GM23338 (cell line): ENCODE measurements around the gene DDX24. TPM values are rescaled to one million over a fixed set of nuclear protein-coding genes. Genes with fewer than 3 reads are reported as not detected.

Experiments used
- ATAC-seq: fragments of 200-7000 bp; cut with Tn5 transposase; 3 replicates; pipeline ENCODE4 v1.9.1; 2020
- DNase-seq: peaks from one replicate; pipeline ENCODE4 v3.0.0-alpha.2; 2015; ENCODE audit warnings: low spot score
- H2AFZ ChIP-seq: fragments of 200-600 bp; sonication (generic); 2 replicates; pipeline ENCODE4 v1.8.0; 2016; ENCODE audit warnings: antibody characterized with exemption, mild to moderate bottlenecking, moderate library complexity
- H3F3A ChIP-seq: fragments of 200-600 bp; sonication (generic); replicated peaks from 2 replicates; pipeline ENCODE4 v1.8.0; 2017; ENCODE audit warnings: antibody characterized with exemption, mixed run types, low read depth
- H3K27ac ChIP-seq: fragments of 200-600 bp; sonication (generic); 2 replicates; pipeline ENCODE4 v1.6.1; 2016; ENCODE audit warnings: low read depth
- H3K27me3 ChIP-seq: fragments of 200-600 bp; sonication (generic); 2 replicates; pipeline ENCODE4 v1.8.0; 2016; ENCODE audit warnings: mild to moderate bottlenecking, mixed run types, moderate library complexity; ENCODE audit not compliant: insufficient read depth
- H3K36me3 ChIP-seq: fragments of 200-600 bp; sonication (generic); 2 replicates; pipeline ENCODE4 v1.8.0; 2016; ENCODE audit warnings: mild to moderate bottlenecking; ENCODE audit not compliant: insufficient read depth
- H3K4me1 ChIP-seq: fragments of 200-600 bp; sonication (generic); 2 replicates; pipeline ENCODE4 v1.8.0; 2016; ENCODE audit warnings: mild to moderate bottlenecking, moderate library complexity; ENCODE audit not compliant: insufficient read depth
- H3K4me2 ChIP-seq: fragments of 200-600 bp; sonication (generic); 2 replicates; pipeline ENCODE4 v1.7.1; 2017; ENCODE audit warnings: mixed run types
- H3K4me3 ChIP-seq: fragments of 200-600 bp; sonication (generic); 2 replicates; pipeline ENCODE4 v1.6.1; 2016; ENCODE audit warnings: mixed run types
- H3K79me2 ChIP-seq: fragments of 200-600 bp; sonication (generic); replicated peaks from 2 replicates; pipeline ENCODE4 v1.8.0; 2017; ENCODE audit warnings: mild to moderate bottlenecking; ENCODE audit not compliant: insufficient read depth
- H3K9me2 ChIP-seq: fragments of 200-600 bp; sonication (generic); 2 replicates; pipeline ENCODE4 v1.8.0; 2017; ENCODE audit not compliant: insufficient read depth
- H4K20me1 ChIP-seq: fragments of 200-600 bp; sonication (generic); replicated peaks from 2 replicates; pipeline ENCODE4 v1.8.0; 2017; ENCODE audit warnings: mild to moderate bottlenecking; ENCODE audit not compliant: insufficient read depth
- H3K27ac Mint-ChIP-seq: 2 replicates; pipeline ENCODE4 v1.8.0; 2020; ENCODE audit warnings: inconsistent platforms, mild to moderate bottlenecking, moderate library complexity, mixed read lengths
- H3K27me3 Mint-ChIP-seq: 3 replicates; pipeline ENCODE4 v1.8.0; 2022; ENCODE audit warnings: low read depth, mild to moderate bottlenecking, moderate library complexity, mixed read lengths, inconsistent platforms; ENCODE audit not compliant: insufficient read depth, poor library complexity
- H3K36me3 Mint-ChIP-seq: 3 replicates; pipeline ENCODE4 v1.8.0; 2021; ENCODE audit warnings: low read depth, mild to moderate bottlenecking, inconsistent platforms, moderate library complexity, mixed read lengths
- H3K4me1 Mint-ChIP-seq: 3 replicates; pipeline ENCODE4 v1.8.0; 2020; ENCODE audit warnings: mild to moderate bottlenecking, inconsistent platforms, mixed read lengths
- H3K4me3 Mint-ChIP-seq: 3 replicates; pipeline ENCODE4 v1.8.0; 2021; ENCODE audit warnings: moderate library complexity, mild to moderate bottlenecking, inconsistent platforms, mixed read lengths
- H3K9me3 Mint-ChIP-seq: 3 replicates; pipeline ENCODE4 v1.8.0; 2020; ENCODE audit warnings: moderate library complexity, mild to moderate bottlenecking, inconsistent platforms, mixed read lengths
- EZH2 ChIP-seq: fragments of 200-600 bp; sonication (generic); IDR thresholded peaks from one replicate; pipeline ENCODE4 v1.8.0; 2017; ENCODE audit warnings: antibody characterized with exemption, mild to moderate bottlenecking, low read depth; ENCODE audit not compliant: unreplicated experiment
- EZH2phosphoT487 ChIP-seq: fragments of 200-600 bp; sonication (generic); IDR thresholded peaks from one replicate; pipeline ENCODE4 v1.8.1; 2018; ENCODE audit warnings: antibody characterized with exemption; ENCODE audit not compliant: unreplicated experiment
- NANOG ChIP-seq: IDR thresholded peaks from 2 replicates; pipeline ENCODE4 v1.6.1; 2016; ENCODE audit warnings: antibody characterized with exemption, borderline replicate concordance
- POLR2AphosphoS5 ChIP-seq: IDR thresholded peaks from 2 replicates; pipeline ENCODE4 v1.6.1; 2016; ENCODE audit warnings: antibody characterized with exemption, low read depth
- STAT1 ChIP-seq: IDR thresholded peaks from one replicate; pipeline ENCODE4 v1.6.1; 2016; ENCODE audit warnings: antibody characterized with exemption; ENCODE audit not compliant: unreplicated experiment
- ZNF331 ChIP-seq: fragments of 250-450 bp; sonication (Bioruptor Pico); IDR thresholded peaks from 2 replicates; pipeline ENCODE4 v1.5.0; 2020; ENCODE audit warnings: low read depth, mild to moderate bottlenecking, moderate library complexity
- polyA plus RNA-seq: library from polyadenylated mRNA; unstranded; fragments of >200 nt; fragmentation: Nextera tagmentation; extraction: Ambion mirVana; gene quantifications from 2 replicates; pipeline ENCODE4 v1.2.1, GENCODE V29; 2016
- total RNA-seq: library from RNA; depleted of rRNA; stranded (reverse); fragments of >200 nt; shearing (Covaris generic); gene quantifications from 2 replicates; pipeline ENCODE4 v1.2.3, GENCODE V29; 2014
- TF ChIP-seq, protein P1 (sequence below), 2 experiments: fragments of 200-600 bp in 1 of 2; sonication (generic) in 1 of 2; conservative IDR thresholded peaks; 2 replicates each; pipeline versions ENCODE4 v1.5.1 to v1.6.1; 2016 to 2017; ENCODE audit warnings: antibody characterized with exemption in 2 of 2, low read depth in 2 of 2, mild to moderate bottlenecking in 2 of 2, moderate library complexity in 1 of 2
- TF ChIP-seq, protein P2 (sequence below): IDR thresholded peaks from 2 replicates; pipeline ENCODE4 v1.6.1; 2016; ENCODE audit warnings: antibody characterized with exemption

The DDX24 gene
- total and polyA plus RNA-seq, 2 experiments from 2014 or later: 150 to 265 TPM

DNA sequence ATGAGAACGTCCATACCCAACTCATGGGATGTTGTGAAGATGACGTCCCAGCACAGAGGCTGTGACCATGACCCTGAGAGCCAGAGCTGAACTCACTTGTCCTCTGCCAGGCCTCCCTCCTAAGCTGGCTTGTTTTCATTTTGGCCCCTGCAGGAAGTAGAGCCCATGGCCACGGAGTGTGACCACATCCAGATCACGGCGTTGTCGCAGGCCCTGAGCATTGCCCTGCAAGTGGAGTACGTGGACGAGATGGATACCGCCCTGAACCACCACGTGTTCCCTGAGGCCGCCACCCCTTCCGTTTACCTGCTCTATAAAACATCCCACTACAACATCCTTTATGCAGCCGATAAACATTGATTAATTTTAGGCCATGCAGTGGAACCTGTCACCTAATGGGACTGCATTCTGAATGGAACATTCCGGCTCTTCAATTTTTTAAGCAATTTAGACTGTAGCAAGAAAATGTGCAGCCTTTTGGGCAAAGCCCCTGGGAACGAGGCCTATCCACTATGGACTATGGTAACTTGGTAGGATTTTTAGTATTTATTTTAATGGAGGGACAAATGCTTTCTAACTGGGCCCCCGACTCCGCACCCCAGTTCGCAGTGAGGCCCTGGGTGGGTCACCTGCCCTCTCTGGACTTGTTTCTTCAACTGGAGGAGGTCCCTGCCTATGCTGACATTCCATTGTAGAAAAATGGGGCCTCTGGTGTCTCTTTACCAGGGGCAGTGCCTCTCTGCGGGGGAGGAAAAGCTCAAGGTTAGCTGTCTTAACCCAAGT is 35.2 kb downstream of the DDX24 start (continued):
- TF ChIP-seq, protein P1, sequence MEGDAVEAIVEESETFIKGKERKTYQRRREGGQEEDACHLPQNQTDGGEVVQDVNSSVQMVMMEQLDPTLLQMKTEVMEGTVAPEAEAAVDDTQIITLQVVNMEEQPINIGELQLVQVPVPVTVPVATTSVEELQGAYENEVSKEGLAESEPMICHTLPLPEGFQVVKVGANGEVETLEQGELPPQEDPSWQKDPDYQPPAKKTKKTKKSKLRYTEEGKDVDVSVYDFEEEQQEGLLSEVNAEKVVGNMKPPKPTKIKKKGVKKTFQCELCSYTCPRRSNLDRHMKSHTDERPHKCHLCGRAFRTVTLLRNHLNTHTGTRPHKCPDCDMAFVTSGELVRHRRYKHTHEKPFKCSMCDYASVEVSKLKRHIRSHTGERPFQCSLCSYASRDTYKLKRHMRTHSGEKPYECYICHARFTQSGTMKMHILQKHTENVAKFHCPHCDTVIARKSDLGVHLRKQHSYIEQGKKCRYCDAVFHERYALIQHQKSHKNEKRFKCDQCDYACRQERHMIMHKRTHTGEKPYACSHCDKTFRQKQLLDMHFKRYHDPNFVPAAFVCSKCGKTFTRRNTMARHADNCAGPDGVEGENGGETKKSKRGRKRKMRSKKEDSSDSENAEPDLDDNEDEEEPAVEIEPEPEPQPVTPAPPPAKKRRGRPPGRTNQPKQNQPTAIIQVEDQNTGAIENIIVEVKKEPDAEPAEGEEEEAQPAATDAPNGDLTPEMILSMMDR (conservative IDR thresholded peaks at IDR 0.05; ENCODE audit: low read depth in 2 of 2): no peak
- TF ChIP-seq, protein P2, sequence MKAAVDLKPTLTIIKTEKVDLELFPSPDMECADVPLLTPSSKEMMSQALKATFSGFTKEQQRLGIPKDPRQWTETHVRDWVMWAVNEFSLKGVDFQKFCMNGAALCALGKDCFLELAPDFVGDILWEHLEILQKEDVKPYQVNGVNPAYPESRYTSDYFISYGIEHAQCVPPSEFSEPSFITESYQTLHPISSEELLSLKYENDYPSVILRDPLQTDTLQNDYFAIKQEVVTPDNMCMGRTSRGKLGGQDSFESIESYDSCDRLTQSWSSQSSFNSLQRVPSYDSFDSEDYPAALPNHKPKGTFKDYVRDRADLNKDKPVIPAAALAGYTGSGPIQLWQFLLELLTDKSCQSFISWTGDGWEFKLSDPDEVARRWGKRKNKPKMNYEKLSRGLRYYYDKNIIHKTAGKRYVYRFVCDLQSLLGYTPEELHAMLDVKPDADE: no peak
- no peak for TF ChIP-seq POLR2AphosphoS5
- no peak for TF ChIP-seq NANOG
- no peak for TF ChIP-seq EZH2

DNA sequence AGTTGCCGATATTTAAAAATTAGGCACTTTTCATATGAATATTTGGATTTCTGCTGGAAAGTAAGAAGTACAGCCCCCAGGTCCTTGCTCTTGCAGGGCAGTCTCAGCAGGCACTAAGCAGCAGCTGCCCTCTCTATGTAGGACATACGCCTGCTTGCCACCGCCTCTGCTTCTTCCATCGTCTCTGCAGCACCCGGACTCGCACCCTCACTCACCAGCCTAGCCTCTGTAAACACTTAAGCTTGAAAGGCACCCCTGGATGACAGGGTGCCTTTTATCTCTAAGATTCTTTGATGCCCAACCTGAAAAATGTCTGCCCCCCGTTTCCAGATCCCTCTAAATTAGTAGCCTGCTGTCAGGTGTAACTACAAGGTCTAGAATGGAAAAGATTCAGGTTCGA is 35.9 kb downstream of the DDX24 start:
- Histone ChIP-seq H3K27ac (no peak overlapping the region), H3K9me2 (no peaks in the 10 kb centered on the region), H3K36me3 (0 out of 2 replicates have a peak, but pooled peaks cover 6% of the 10 kb centered on the region), H3K4me1 (no peaks in the 10 kb centered on the region), H4K20me1 (no peaks in the 10 kb centered on the region; the same call in 1 of the 2 replicates), H3K79me2 (no peaks in the 10 kb centered on the region), H2AFZ (no peak overlapping the region), H3K4me3 (no peak overlapping the region), H3K4me2 (no peak overlapping the region), H3F3A (no peaks in the 10 kb centered on the region), H3K27me3 (no peaks in the 10 kb centered on the region)
- DNase-seq (no peak), ATAC-seq (no peak)
- peaks cover 5% of the 10 kb centered on the region; the same call in 1 of the 3 replicates for H3K4me1 Mint-ChIP-seq
- peaks cover 14% of the 10 kb centered on the region for H3K27me3 Mint-ChIP-seq
- TF ChIP-seq, protein P2: no peak
- TF ChIP-seq NANOG (no peak), ZNF331 (no peak)
- no peak overlapping the region for H3K27ac Mint-ChIP-seq
- H3K9me3 Mint-ChIP-seq: no peaks in the 10 kb centered on the region
- peaks cover 38% of the 10 kb centered on the region for H3K36me3 Mint-ChIP-seq
- no peak overlapping the region for H3K4me3 Mint-ChIP-seq

DNA sequence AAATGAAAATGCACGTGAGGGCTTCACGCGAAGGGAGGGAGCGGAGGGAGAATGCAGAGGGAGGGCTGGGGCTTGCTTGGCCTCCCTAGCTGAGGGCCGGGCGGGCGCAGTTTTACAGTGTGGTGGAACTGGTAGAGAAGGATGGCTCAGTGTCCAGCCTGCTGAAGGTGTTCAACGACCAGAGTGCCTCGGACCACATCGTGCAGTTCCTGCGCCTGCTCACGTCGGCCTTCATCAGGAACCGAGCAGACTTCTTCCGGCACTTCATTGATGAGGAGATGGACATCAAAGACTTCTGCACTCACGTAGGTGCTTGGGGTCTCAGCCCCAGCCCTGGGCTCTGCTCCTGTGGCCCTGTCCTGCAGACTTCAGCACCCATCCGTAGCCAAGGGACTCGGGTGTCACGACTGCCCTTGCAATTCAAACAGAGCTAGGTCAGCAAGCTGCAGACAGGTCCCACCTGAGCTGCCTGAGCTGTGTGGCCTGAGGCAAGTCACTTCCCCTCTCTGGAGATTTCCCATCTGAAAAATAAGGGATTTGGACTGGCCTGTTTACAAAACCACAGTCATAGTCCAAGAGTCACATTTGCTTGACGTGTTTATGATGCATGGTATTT is 36.4 kb downstream of the DDX24 start:
- no peaks in the 10 kb centered on the region for H3K27me3 ChIP-seq
- H3K9me2 ChIP-seq: no peaks in the 10 kb centered on the region
- no peak for DNase-seq
- no peaks in the 10 kb centered on the region for H3K9me3 Mint-ChIP-seq
- peaks cover 33% of the 10 kb centered on the region for H3K36me3 Mint-ChIP-seq
- H3K4me3 Mint-ChIP-seq: no peak overlapping the region
- H3K27ac Mint-ChIP-seq: no peak overlapping the region
- H3K4me1 ChIP-seq: no peaks in the 10 kb centered on the region
- no peaks in the 10 kb centered on the region for H3F3A ChIP-seq
- 0 out of 2 replicates have a peak, but pooled peaks cover 1% of the 10 kb centered on the region for H3K36me3 ChIP-seq
- ATAC-seq: no peak
- H4K20me1 ChIP-seq: no peaks in the 10 kb centered on the region; the same call in 1 of the 2 replicates
- no peak overlapping the region for H2AFZ ChIP-seq
- H3K4me1 Mint-ChIP-seq: peaks cover 5% of the 10 kb centered on the region; the same call in 1 of the 3 replicates
- H3K4me3 ChIP-seq: no peak overlapping the region
- no peak overlapping the region for H3K4me2 ChIP-seq
- peaks cover 14% of the 10 kb centered on the region for H3K27me3 Mint-ChIP-seq
- no peak overlapping the region for H3K27ac ChIP-seq
- no peaks in the 10 kb centered on the region for H3K79me2 ChIP-seq
- TF ChIP-seq ZNF331 (no peak), EZH2phosphoT487 (no peak), POLR2AphosphoS5 (no peak), STAT1 (no peak)
